GM12878 (cell line): ENCODE data around the gene LIX1. TPM values are rescaled to one million over a fixed set of nuclear protein-coding genes. Genes with fewer than 3 reads are reported as not detected.

Experiments used
- CBX5 ChIP-seq: sonication (generic); IDR thresholded peaks from 2 replicates; pipeline ENCODE4 v1.6.1; 2016; ENCODE audit warnings: low read depth, moderate library complexity, mild to moderate bottlenecking, inconsistent platforms
- CHD2 ChIP-seq: IDR thresholded peaks from 2 replicates; pipeline ENCODE4 v1.6.1; 2011; ENCODE audit warnings: low read depth, low read length, improper control_type of control experiment, borderline replicate concordance
- EP300 ChIP-seq, 2 experiments: fragments of 150-350 bp in 1 of 2; IDR thresholded peaks; 2 replicates each; pipeline ENCODE4 v1.6.1; 2011 to 2012; ENCODE audit warnings: low read depth in 2 of 2, low read length in 2 of 2, borderline replicate concordance in 1 of 2, improper control_type of control experiment in 1 of 2, inconsistent platforms in 1 of 2; ENCODE audit not compliant: control insufficient read depth in 1 of 2
- HCFC1 ChIP-seq: fragments of 150-350 bp; IDR thresholded peaks from 2 replicates; pipeline ENCODE4 v1.6.1; 2014; ENCODE audit warnings: low read length
- IKZF2 ChIP-seq, 2 experiments: fragments of 450-650 bp; IDR thresholded peaks; 2 replicates each; pipeline ENCODE4 v1.6.1; 2017; ENCODE audit warnings: mild to moderate bottlenecking in 2 of 2, moderate library complexity in 2 of 2
- NRF1 ChIP-seq: conservative IDR thresholded peaks from 2 replicates; pipeline ENCODE4 v1.6.1; 2011; ENCODE audit warnings: mild to moderate bottlenecking, low read depth, low read length, improper control_type of control experiment
- RB1 ChIP-seq: fragments of 450-650 bp; formaldehyde crosslinking; IDR thresholded peaks from 2 replicates; pipeline ENCODE4 v1.6.1; 2017; ENCODE audit warnings: mild to moderate bottlenecking, borderline replicate concordance
- RUNX3 ChIP-seq: IDR thresholded peaks from 2 replicates; pipeline ENCODE4 v1.6.1; 2012; ENCODE audit warnings: low read length, inconsistent platforms
- SMARCA5 ChIP-seq: fragments of 450-650 bp; IDR thresholded peaks from 2 replicates; pipeline ENCODE4 v1.6.1; 2017; ENCODE audit warnings: mild to moderate bottlenecking
- SUPT20H ChIP-seq: IDR thresholded peaks from 2 replicates; pipeline ENCODE4 v1.6.1; 2011; ENCODE audit warnings: low read depth, mild to moderate bottlenecking, low read length, moderate library complexity, borderline replicate concordance; ENCODE audit not compliant: control insufficient read depth
- TAF1 ChIP-seq: IDR thresholded peaks from 2 replicates; pipeline ENCODE4 v1.6.1; 2011; ENCODE audit warnings: mild to moderate bottlenecking, low read depth, low read length, borderline replicate concordance
- polyA plus RNA-seq, 11 experiments: library from polyadenylated mRNA; depleted of rRNA in 4 of 11; unstranded in 6 of 11; stranded (reverse) in 5 of 11; fragments of >200 nt; fragmentation: Nextera tagmentation in 4 of 11; fragmentation: Illumina TruSeq in 1 of 11; extraction: Ambion mirVana in 4 of 11; extraction: Trizol in 1 of 11; gene quantifications; 1 replicate in 1 of 11; 2 replicates in 10 of 11; pipeline versions ENCODE4 v1.2.1 to v1.2.3, GENCODE V29; 2011 to 2016; ENCODE audit warnings: inconsistent platforms in 2 of 11, missing spikeins in 2 of 11, low read depth in 1 of 11
- total RNA-seq, 4 experiments: library from RNA; depleted of rRNA in 3 of 4; stranded (reverse); fragments of >200 nt in 3 of 4; fragmentation: Illumina TruSeq in 1 of 4; extraction: Trizol in 1 of 4; gene quantifications; 2 replicates each; pipeline versions ENCODE4 v1.2.1 to v1.2.3, GENCODE V29; 2013 to 2021
- TF ChIP-seq, protein P1 (sequence below): fragments of 450-650 bp; IDR thresholded peaks from 2 replicates; pipeline ENCODE4 v1.6.1; 2017; ENCODE audit warnings: mild to moderate bottlenecking, low read depth, inconsistent platforms; ENCODE audit not compliant: poor library complexity, severe bottlenecking
- TF ChIP-seq, protein P2 (sequence below): fragments of 450-650 bp; formaldehyde crosslinking; IDR thresholded peaks from 2 replicates; pipeline ENCODE4 v1.4.0; 2022; ENCODE audit warnings: mild to moderate bottlenecking, moderate library complexity
- TF ChIP-seq, protein P3 (sequence below): IDR thresholded peaks from 2 replicates; pipeline ENCODE4 v1.6.1; 2011; ENCODE audit warnings: low read depth, low read length, improper control_type of control experiment, borderline replicate concordance
- TF ChIP-seq, protein P4 (sequence below): fragments of 450-650 bp; IDR thresholded peaks from 2 replicates; pipeline ENCODE4 v1.6.1; 2017; ENCODE audit warnings: borderline replicate concordance
- TF ChIP-seq, protein P5 (sequence below): fragments of 450-650 bp; formaldehyde crosslinking; IDR thresholded peaks from 2 replicates; pipeline ENCODE4 v1.5.0; 2022; ENCODE audit warnings: mild to moderate bottlenecking, missing genetic modification characterization

LIX1 gene
- total and polyA plus RNA-seq, 10 of the 15 experiments (the other 5 are each of a cell fraction or from before 2014, with no cell fraction given), result 0.02 to 0.07 (median 0.04) TPM; not detected in 5

DNA sequence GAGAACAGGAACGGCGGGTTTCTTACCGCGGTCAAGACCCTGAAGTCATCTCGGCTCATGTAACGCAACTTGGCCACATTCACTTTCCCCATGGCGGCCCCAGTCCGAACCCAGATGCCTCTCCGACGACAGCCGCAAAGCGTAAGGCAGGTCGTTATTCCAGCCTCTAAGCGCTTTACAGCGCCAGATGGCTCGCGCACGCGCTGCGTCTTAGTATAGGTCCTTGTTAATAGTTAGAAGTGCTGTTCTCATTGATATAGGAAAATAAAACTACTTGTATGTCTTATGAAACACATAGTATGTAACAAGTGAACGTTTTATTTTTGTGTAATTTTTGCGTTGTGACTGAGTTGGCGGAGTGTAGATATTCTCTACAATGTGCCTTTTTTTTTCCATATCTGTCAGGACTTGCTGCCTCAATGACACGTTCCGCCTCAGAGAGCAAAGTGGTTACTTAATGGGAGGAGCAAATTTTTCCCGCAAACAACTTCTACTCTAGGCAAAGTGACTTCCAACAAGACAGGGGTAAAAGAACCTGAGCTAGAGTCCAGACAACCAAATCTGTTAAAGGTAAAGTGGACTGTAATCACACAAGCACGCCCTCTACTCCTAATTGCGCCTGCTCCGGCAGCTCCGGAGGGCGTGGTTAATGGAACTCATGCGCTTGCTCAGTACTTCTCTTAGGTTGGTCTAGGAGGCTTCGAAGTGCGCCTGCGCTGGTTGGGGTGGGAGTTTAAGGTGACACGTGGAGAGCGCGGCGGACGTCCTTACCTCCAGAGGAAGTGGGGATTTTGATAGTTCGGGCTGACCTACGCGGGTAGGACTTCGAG is 40.9 kb upstream of the LIX1 start, which contains the start of gene RIOK2 (continued):
- TF ChIP-seq, protein P1, sequence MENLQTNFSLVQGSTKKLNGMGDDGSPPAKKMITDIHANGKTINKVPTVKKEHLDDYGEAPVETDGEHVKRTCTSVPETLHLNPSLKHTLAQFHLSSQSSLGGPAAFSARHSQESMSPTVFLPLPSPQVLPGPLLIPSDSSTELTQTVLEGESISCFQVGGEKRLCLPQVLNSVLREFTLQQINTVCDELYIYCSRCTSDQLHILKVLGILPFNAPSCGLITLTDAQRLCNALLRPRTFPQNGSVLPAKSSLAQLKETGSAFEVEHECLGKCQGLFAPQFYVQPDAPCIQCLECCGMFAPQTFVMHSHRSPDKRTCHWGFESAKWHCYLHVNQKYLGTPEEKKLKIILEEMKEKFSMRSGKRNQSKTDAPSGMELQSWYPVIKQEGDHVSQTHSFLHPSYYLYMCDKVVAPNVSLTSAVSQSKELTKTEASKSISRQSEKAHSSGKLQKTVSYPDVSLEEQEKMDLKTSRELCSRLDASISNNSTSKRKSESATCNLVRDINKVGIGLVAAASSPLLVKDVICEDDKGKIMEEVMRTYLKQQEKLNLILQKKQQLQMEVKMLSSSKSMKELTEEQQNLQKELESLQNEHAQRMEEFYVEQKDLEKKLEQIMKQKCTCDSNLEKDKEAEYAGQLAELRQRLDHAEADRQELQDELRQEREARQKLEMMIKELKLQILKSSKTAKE, result peak; percentile 51
- peak; percentile 89 for TF ChIP-seq NRF1
- TF ChIP-seq TAF1, result peak; percentile 79; the same call in 1 of the 2 replicates
- TF ChIP-seq CBX5, result peak; percentile 21; the same call in 1 of the 2 replicates
- peak in 1 of 2 experiments; percentile 57; a peak in 1 of 4 replicates for TF ChIP-seq EP300 (IDR thresholded peaks at IDR 0.05; ENCODE audit: borderline replicate concordance in 1 of 2, control insufficient read depth in 1 of 2, low read depth in 2 of 2, low read length in 2 of 2)
- TF ChIP-seq, protein P2, sequence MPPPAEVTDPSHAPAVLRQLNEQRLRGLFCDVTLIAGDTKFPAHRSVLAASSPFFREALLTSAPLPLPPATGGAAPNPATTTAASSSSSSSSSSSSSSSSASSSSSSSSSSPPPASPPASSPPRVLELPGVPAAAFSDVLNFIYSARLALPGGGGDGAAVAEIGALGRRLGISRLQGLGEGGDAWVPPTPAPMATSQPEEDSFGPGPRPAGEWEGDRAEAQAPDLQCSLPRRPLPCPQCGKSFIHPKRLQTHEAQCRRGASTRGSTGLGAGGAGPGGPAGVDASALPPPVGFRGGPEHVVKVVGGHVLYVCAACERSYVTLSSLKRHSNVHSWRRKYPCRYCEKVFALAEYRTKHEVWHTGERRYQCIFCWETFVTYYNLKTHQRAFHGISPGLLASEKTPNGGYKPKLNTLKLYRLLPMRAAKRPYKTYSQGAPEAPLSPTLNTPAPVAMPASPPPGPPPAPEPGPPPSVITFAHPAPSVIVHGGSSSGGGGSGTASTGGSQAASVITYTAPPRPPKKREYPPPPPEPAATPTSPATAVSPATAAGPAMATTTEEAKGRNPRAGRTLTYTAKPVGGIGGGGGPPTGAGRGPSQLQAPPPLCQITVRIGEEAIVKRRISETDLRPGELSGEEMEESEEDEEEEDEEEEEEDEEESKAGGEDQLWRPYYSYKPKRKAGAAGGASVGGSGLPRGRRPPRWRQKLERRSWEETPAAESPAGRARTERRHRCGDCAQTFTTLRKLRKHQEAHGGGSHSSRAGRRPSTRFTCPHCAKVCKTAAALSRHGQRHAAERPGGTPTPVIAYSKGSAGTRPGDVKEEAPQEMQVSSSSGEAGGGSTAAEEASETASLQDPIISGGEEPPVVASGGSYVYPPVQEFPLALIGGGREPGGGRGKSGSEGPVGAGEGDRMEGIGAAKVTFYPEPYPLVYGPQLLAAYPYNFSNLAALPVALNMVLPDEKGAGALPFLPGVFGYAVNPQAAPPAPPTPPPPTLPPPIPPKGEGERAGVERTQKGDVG (CRISPR knock-in tag), result no peak
- TF ChIP-seq HCFC1, result peak; percentile 56
- TF ChIP-seq IKZF2 (IDR thresholded peaks at IDR 0.05), result 0 out of 4 replicates have a peak, but pooled peaks of 1 of the 2 experiments have one; percentile 24
- no peak for TF ChIP-seq SUPT20H
- no peak for TF ChIP-seq CHD2
- TF ChIP-seq RB1, result peak; percentile 96; the same call in 1 of the 2 replicates
- TF ChIP-seq, protein P3, sequence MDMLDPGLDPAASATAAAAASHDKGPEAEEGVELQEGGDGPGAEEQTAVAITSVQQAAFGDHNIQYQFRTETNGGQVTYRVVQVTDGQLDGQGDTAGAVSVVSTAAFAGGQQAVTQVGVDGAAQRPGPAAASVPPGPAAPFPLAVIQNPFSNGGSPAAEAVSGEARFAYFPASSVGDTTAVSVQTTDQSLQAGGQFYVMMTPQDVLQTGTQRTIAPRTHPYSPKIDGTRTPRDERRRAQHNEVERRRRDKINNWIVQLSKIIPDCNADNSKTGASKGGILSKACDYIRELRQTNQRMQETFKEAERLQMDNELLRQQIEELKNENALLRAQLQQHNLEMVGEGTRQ, result peak; percentile 38; the same call in 1 of the 2 replicates
- TF ChIP-seq, protein P4, sequence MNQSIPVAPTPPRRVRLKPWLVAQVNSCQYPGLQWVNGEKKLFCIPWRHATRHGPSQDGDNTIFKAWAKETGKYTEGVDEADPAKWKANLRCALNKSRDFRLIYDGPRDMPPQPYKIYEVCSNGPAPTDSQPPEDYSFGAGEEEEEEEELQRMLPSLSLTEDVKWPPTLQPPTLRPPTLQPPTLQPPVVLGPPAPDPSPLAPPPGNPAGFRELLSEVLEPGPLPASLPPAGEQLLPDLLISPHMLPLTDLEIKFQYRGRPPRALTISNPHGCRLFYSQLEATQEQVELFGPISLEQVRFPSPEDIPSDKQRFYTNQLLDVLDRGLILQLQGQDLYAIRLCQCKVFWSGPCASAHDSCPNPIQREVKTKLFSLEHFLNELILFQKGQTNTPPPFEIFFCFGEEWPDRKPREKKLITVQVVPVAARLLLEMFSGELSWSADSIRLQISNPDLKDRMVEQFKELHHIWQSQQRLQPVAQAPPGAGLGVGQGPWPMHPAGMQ, result no peak
- TF ChIP-seq, protein P5, sequence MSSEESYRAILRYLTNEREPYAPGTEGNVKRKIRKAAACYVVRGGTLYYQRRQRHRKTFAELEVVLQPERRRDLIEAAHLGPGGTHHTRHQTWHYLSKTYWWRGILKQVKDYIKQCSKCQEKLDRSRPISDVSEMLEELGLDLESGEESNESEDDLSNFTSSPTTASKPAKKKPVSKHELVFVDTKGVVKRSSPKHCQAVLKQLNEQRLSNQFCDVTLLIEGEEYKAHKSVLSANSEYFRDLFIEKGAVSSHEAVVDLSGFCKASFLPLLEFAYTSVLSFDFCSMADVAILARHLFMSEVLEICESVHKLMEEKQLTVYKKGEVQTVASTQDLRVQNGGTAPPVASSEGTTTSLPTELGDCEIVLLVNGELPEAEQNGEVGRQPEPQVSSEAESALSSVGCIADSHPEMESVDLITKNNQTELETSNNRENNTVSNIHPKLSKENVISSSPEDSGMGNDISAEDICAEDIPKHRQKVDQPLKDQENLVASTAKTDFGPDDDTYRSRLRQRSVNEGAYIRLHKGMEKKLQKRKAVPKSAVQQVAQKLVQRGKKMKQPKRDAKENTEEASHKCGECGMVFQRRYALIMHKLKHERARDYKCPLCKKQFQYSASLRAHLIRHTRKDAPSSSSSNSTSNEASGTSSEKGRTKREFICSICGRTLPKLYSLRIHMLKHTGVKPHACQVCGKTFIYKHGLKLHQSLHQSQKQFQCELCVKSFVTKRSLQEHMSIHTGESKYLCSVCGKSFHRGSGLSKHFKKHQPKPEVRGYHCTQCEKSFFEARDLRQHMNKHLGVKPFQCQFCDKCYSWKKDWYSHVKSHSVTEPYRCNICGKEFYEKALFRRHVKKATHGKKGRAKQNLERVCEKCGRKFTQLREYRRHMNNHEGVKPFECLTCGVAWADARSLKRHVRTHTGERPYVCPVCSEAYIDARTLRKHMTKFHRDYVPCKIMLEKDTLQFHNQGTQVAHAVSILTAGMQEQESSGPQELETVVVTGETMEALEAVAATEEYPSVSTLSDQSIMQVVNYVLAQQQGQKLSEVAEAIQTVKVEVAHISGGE, result 0 out of 2 replicates have a peak, but pooled peaks have one; percentile 6
- TF ChIP-seq RUNX3, result peak; percentile 56
- TF ChIP-seq SMARCA5, result no peak; the same call in 1 of the 2 replicates
